Stimulated activated memory B cell treated with anti-CD40 and anti-IgM and Interleukin-4, amounts not matched to agents 10 μg/mL and 1 μg/mL and 100 μg/mL, for 72 hours (primary cell): Measurements from ENCODE around the gene GLIS1.

Experiments used
- ATAC-seq: fragments of 150-1000 bp; cut with Tn5 transposase; 2 replicates; pipeline ENCODE4 v1.10.0; 2021
- H3K27ac Mint-ChIP-seq: one replicate; pipeline ENCODE4 v1.8.0; 2022; ENCODE audit warnings: mild to moderate bottlenecking, mixed read lengths
- H3K27me3 Mint-ChIP-seq: one replicate; pipeline ENCODE4 v1.8.0; 2022; ENCODE audit warnings: mixed read lengths
- H3K36me3 Mint-ChIP-seq: one replicate; pipeline ENCODE4 v1.8.0; 2022; ENCODE audit warnings: mixed read lengths
- H3K4me1 Mint-ChIP-seq: one replicate; pipeline ENCODE4 v1.8.0; 2022; ENCODE audit warnings: mixed read lengths
- H3K4me3 Mint-ChIP-seq: one replicate; pipeline ENCODE4 v1.8.0; 2022; ENCODE audit warnings: mild to moderate bottlenecking, moderate library complexity, mixed read lengths
- H3K9me3 Mint-ChIP-seq: one replicate; pipeline ENCODE4 v1.8.0; 2022; ENCODE audit warnings: mixed read lengths

GLIS1 gene

DNA sequence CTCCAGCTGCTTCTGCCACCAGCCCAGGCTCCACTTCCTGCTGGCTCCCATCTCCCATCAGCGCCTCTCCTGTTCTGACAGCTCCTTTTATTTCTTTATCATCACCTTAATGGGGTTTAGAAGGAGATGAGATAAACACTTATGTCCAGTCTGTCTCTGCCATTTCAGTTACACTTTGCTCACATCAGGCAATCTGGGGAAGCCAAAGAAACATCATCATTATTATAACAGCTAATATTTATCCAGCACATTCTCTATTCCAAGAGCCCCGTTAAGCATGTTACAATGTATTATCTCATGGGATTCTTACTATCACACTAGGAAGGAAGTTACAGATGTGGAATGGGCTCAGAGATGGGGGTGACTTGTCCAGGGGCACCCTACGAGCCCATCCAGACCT, 248.6 kb downstream of the GLIS1 start:
- Mint-ChIP-seq H3K36me3 (no peaks in the 10 kb centered on the region), H3K27me3 (peaks cover 32% of the 10 kb centered on the region), H3K4me1 (peaks cover 3% of the 10 kb centered on the region), H3K4me3 (no peak overlapping the region), H3K9me3 (no peaks in the 10 kb centered on the region), H3K27ac (no peak overlapping the region)
- no peak for ATAC-seq

DNA sequence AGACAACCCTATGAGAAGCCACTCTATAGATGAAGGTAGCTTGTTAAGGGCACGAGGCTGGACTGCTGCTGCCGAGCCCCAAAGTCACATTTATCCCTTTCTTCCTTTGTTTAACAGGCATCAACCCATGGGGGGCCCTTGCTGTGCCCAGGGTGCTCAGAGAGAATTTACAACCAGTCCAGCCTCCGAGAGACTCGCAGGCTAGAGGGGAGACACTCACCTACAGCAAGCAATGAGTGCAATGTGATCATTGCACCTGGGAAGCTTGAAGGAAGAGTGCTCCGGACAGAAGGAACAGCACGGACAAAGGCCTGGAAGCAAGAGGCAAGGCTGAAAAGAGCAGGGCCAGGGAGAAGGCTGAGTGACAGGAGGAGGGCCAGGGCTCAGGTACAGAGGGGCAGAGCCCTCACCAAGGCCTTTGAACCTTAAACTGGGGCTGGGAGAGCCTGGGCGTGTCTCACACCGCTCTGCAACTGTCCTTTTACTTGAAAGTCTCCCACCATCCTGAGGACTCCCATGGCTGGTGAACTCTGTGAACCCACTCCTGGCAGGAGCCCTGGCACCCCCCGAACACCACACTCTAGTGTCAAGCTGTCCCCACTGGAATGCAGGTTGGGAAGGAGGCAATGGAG, 252.5 kb downstream of the GLIS1 start:
- no peak for ATAC-seq
- Mint-ChIP-seq H3K27ac (no peak overlapping the region), H3K9me3 (no peaks in the 10 kb centered on the region), H3K36me3 (no peaks in the 10 kb centered on the region), H3K4me3 (no peak overlapping the region), H3K27me3 (peaks cover 69% of the 10 kb centered on the region), H3K4me1 (peaks cover 6% of the 10 kb centered on the region)

DNA sequence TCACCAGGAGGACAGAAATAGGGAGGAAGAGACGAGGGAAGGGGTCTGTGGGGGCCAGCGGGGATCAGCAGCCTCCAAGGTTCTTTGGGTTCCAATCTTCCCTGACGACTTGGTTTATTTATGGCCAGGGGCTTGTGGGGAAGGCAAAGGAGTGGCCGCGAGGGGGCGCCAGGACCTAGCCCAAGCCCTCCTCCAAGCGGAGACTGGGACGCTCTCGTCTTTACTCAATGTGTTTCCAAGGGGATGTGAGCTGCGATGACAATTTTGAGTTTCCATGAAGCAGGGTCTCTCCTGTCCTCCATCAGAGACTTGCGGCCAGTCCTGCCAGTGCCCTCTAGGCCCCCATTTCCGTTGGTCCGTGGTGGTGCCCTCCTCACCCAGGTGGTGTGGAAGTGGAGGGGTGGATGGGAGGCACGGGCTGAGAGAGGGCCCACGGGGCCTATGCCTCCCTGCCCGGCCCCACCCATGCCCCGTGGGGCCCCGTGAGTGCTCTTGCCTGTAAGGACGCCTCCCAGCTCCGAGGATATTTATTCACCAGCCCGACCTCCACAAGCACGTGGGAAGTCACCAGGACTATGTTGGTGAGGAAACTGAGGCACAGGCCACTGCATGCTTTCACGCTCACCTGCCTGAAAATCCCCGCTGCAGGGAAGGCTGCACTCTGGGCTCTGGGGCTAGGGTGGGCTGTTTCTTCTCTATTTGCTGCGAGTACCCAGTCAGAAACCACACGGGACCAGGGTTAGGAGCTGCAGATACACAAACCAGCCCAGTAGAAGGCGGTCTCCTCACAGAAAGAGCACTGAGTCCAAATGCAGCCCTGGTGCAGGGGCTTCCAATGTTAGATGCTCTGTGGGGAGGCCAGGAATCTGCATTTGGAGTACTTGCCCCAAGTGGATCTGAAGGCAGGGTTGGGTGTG, 253.2 kb downstream of the GLIS1 start:
- H3K4me3 Mint-ChIP-seq, result no peak overlapping the region
- H3K36me3 Mint-ChIP-seq, result no peaks in the 10 kb centered on the region
- no peaks in the 10 kb centered on the region for H3K9me3 Mint-ChIP-seq
- peaks cover 6% of the 10 kb centered on the region for H3K4me1 Mint-ChIP-seq
- H3K27me3 Mint-ChIP-seq, result peaks cover 70% of the 10 kb centered on the region
- ATAC-seq, result peak; percentile 49
- H3K27ac Mint-ChIP-seq, result no peak overlapping the region

DNA sequence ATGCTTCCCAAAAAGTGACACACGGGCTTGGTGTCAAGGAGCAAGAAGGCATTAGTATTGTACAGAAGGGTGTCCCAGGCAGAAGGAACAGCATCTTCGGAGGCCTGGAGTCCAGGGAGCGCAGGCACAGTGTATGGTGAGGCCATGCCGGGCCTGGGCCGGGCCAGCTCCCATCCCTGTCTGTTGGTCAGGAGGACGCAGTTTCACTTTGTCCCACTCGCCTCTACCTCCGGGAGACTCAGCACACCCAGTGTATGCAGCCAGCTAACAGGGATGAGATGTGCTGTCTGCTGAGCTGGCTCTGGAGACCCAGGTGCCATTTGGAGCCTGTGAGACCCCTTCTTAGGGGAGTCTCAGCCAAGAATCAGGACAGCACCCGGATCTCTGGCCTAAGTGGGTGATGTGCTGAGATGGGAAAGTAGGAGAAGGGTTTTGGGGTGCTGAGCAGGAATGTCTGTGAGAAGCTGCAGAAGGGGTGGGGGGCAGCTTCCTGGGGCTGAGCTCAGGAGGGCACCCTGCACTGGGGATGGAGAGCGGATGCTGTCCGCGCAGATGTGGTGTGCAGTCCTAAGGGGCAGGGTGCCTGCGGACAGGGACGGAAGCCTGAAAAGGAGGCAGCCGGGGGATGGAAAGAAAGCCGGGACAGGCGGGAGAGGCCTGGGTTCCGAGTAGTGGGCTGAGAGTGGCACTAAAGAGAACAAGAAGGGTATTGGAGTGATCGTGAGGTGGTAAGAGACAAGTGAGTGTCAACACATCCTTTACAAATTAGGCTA, 254.1 kb downstream of the GLIS1 start:
- Mint-ChIP-seq H3K4me3 (no peak overlapping the region), H3K27me3 (peaks cover 67% of the 10 kb centered on the region), H3K9me3 (no peaks in the 10 kb centered on the region), H3K36me3 (no peaks in the 10 kb centered on the region), H3K27ac (no peak overlapping the region), H3K4me1 (peaks cover 6% of the 10 kb centered on the region)
- ATAC-seq, result no peak

DNA sequence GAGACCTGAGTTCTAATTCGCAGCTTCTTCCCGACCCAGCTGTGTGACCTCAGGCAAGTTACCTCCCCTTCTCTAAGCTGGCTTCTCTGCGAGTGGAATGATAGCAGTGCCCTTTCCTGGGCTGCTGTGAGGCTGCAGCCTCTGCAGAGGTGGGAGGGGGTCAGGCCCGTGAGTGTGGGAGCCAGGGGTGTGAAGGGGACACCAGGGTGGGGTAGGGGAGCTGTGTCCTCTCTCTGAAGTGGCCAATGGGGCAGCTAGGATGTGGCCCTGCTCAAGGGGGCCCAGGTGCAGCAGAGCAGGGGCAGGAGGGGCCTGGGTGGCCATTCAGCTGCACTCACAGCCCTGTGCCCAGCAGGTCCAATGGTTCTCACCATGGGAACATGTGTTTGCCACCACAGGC, 255.3 kb downstream of the GLIS1 start:
- ATAC-seq, result no peak
- no peak overlapping the region for H3K27ac Mint-ChIP-seq
- H3K9me3 Mint-ChIP-seq, result no peaks in the 10 kb centered on the region
- H3K27me3 Mint-ChIP-seq, result peaks cover 68% of the 10 kb centered on the region
- no peak overlapping the region for H3K4me3 Mint-ChIP-seq
- H3K36me3 Mint-ChIP-seq, result no peaks in the 10 kb centered on the region
- H3K4me1 Mint-ChIP-seq, result peaks cover 6% of the 10 kb centered on the region

DNA sequence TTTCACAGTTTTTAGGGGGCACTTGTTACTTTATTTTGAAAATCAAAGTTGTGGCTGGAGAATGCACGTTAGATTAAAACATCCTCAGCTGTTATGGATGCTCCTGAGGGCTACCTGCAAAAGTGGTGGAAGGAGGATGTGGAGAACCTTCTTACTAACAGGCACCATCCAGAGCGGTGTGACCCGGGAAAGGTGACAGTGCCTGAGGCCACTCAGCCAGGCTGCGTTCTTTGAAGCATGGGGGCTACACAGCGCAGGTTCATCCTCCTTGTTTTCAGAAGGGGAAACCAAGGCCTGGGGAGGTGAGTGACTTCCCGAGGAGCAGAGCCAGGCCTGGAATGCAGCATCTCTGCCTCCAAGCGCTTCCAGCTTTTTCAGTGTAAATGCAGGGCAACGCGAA, 255.8 kb downstream of the GLIS1 start:
- no peak for ATAC-seq
- peaks cover 68% of the 10 kb centered on the region for H3K27me3 Mint-ChIP-seq

DNA sequence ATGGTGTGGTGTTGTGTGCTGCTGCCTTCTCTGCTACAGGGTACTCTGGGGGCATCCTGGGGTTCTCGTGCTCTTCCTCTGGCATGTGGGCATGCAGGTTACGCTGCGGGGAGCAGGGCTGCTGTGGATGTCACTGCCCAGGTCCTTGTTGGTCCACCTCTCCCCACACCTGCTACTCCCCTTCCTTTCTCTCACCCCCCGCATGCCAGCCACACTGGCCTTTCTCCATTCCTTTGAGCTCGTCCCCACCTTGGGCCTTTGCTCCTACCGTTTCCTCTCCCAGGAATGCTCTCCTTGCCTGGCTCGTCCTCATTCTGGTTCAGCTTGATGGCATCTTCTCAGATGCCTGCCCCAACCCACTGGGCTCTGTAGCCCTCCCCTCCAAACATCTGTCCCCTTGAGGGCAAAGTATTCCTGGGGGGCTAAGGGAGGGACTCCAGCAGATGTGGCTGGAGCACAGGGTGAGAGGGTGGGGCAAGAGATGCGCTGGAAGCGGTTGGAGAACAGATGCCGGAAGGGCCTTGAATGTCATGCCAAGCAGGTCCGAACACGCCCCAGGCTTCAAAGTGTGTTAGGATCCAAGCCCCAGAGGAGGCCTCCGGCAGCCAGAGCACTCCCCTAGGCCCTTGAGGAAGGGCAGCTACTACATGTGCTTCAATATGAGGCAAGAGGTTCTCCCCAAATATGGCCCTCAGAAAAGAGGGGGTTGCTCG, 256.4 kb downstream of the GLIS1 start:
- H3K4me3 Mint-ChIP-seq, result no peak overlapping the region
- no peak for ATAC-seq
- no peaks in the 10 kb centered on the region for H3K9me3 Mint-ChIP-seq
- H3K27ac Mint-ChIP-seq, result no peak overlapping the region
- no peaks in the 10 kb centered on the region for H3K36me3 Mint-ChIP-seq
- H3K4me1 Mint-ChIP-seq, result peaks cover 6% of the 10 kb centered on the region
- H3K27me3 Mint-ChIP-seq, result peaks cover 71% of the 10 kb centered on the region

More for the DNA sequence above, 255.8 kb downstream of the GLIS1 start:
- Mint-ChIP-seq H3K36me3 (no peaks in the 10 kb centered on the region), H3K4me3 (no peak overlapping the region), H3K9me3 (no peaks in the 10 kb centered on the region), H3K4me1 (peaks cover 6% of the 10 kb centered on the region), H3K27ac (no peak overlapping the region)

DNA sequence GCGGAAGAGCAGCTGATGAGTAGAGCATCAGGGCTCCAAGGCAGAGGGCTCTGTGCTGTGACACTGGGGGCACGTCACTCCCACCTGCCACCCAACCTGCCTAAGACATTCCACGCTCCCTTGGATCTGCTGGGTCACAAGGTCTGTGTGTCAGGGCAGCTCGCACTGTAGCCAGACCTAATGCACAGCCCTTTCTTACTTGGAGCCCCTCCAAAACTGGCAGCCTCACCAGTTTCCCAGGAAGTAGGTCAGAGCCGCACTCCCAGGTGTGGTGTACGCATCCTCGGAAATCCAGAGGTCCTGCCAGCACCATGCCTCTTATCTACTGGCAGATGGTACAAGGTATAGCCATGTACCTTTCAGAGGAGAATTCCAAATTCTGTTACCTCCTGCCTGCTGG, 257.5 kb downstream of the GLIS1 start:
- no peak for ATAC-seq
- no peak overlapping the region for H3K4me3 Mint-ChIP-seq
- H3K4me1 Mint-ChIP-seq, result peaks cover 6% of the 10 kb centered on the region
- no peaks in the 10 kb centered on the region for H3K36me3 Mint-ChIP-seq
- H3K27ac Mint-ChIP-seq, result no peak overlapping the region
- no peaks in the 10 kb centered on the region for H3K9me3 Mint-ChIP-seq
- peaks cover 78% of the 10 kb centered on the region for H3K27me3 Mint-ChIP-seq

DNA sequence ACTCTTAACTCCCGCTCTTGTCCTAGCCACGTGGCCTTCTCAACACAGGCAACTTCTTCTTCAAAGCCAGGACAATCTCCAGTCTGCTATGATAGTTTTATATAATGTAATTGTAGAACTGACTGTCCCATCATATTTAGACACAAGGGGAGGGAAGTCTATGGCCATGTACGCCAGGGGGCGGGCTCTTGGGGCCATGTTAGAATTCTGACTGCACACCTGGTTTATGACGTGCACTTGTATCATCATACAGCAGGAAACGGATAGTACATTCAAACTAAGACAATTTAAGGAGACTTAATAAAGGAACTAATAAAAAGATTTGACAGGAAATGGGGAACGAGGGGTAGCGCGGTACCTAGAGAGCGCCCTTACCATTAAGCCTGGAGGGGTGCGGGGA, 258.3 kb downstream of the GLIS1 start:
- peaks cover 78% of the 10 kb centered on the region for H3K27me3 Mint-ChIP-seq
- H3K9me3 Mint-ChIP-seq, result no peaks in the 10 kb centered on the region
- peaks cover 6% of the 10 kb centered on the region for H3K4me1 Mint-ChIP-seq
- no peak for ATAC-seq
- no peaks in the 10 kb centered on the region for H3K36me3 Mint-ChIP-seq
- H3K4me3 Mint-ChIP-seq, result no peak overlapping the region
- H3K27ac Mint-ChIP-seq, result no peak overlapping the region

DNA sequence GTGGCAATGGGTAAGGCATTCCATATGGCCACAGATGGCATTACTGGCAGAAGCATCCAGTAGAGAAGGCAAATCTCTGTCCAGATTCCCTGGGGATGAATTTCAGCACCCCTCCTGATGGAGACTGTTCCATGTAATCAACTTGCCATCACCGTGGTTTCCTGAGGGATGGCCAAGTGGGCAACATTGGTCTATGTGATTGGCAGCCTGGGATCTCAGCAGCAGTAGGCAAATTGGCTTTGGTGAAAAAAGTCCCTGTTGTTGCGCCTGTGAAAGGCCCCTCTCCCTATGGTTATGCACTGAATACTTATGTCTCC, 260.5 kb downstream of the GLIS1 start:
- no peaks in the 10 kb centered on the region for H3K36me3 Mint-ChIP-seq
- H3K4me3 Mint-ChIP-seq, result no peak overlapping the region
- peaks cover 56% of the 10 kb centered on the region for H3K27me3 Mint-ChIP-seq
- no peaks in the 10 kb centered on the region for H3K9me3 Mint-ChIP-seq
- H3K27ac Mint-ChIP-seq, result no peak overlapping the region
- no peaks in the 10 kb centered on the region for H3K4me1 Mint-ChIP-seq
- ATAC-seq, result no peak

DNA sequence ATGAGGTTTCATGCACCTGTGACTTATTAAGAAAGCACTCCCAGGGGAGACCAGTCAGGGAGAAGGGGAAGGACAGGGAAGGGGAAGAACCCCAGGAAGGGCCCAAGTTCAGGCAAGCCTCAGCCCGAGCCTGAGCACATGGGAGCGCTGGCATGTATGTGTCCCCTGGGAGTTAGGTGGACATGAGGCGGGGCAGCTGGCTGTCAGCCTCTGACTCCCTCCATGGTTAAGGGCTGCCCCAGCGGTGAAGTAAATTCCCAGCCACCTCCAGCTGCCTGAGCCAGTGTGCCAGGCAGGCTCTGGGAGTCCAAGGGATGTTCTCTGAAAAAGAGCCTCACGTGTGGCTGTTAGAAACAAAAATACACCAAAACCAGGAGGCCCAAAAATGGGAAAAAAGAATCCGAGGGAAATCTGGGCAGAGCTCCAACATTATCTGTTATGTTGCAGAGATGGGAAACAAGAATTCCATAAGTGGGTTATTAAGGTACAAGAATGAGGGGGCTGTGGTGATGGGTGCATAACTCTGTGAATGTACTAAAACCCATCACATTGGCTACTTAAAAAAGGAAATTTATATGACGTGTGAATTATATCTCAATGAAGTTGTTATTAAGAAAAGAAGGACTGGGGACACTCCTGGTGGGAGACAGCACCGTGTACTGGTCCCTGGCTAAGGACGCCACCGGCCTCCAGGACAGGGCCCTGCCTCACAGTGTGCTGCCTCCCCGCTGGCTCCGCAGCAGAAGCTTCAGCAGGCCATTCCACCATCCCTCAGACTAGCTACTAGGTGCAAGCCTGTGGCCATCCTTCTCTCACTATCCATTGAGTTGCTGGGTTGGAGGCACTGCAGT, 261.1 kb downstream of the GLIS1 start:
- H3K9me3 Mint-ChIP-seq, result no peaks in the 10 kb centered on the region
- no peak overlapping the region for H3K27ac Mint-ChIP-seq
- ATAC-seq, result no peak
- no peaks in the 10 kb centered on the region for H3K36me3 Mint-ChIP-seq
- H3K4me3 Mint-ChIP-seq, result no peak overlapping the region
- no peaks in the 10 kb centered on the region for H3K4me1 Mint-ChIP-seq
- H3K27me3 Mint-ChIP-seq, result peaks cover 50% of the 10 kb centered on the region

DNA sequence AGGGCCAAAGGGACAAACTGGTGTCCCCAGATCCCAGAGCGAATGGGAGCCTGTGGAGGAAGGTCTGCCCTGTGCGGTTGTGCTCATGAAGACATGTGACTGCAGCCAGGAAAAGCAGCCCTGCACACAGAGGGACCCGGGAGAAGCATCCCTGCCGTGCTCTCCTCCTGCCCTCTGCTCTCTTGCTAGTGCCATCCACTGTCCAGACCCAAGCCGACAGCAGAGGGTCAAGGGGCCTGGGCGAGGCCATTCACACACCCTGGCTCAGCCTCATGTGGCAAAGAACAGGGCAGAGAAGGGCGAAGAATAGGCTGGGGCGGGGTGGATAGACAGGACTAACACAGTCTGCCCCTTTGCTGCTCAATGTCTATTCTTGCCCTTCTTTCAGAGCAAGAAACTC, 262.4 kb downstream of the GLIS1 start:
- Mint-ChIP-seq H3K36me3 (no peaks in the 10 kb centered on the region), H3K4me3 (no peak overlapping the region), H3K9me3 (no peaks in the 10 kb centered on the region), H3K27me3 (peaks cover 38% of the 10 kb centered on the region), H3K4me1 (no peaks in the 10 kb centered on the region), H3K27ac (no peak overlapping the region)
- ATAC-seq, result no peak

DNA sequence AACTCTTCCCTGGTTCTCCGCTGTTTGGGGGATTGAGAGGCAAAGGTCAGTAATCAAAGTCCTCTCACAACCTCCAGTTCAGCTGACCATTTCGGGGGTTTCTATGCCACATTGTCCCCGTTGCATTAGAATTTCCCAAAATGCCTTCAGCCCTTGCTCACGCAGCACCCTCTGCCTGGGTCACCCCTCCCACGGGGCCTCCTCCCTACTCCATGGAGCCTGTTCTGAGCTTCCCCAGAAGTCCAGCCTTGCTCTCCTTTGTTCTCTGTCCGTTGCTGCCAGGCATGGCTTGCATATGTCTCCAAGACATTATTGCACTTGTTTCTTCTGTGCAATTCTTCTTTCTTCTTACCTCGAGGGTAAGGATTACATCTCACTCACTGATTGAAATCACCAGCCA, 263.3 kb downstream of the GLIS1 start:
- H3K36me3 Mint-ChIP-seq, result no peaks in the 10 kb centered on the region
- no peak overlapping the region for H3K4me3 Mint-ChIP-seq
- H3K4me1 Mint-ChIP-seq, result no peaks in the 10 kb centered on the region
- ATAC-seq, result no peak
- no peaks in the 10 kb centered on the region for H3K9me3 Mint-ChIP-seq
- H3K27me3 Mint-ChIP-seq, result peaks cover 40% of the 10 kb centered on the region
- no peak overlapping the region for H3K27ac Mint-ChIP-seq

DNA sequence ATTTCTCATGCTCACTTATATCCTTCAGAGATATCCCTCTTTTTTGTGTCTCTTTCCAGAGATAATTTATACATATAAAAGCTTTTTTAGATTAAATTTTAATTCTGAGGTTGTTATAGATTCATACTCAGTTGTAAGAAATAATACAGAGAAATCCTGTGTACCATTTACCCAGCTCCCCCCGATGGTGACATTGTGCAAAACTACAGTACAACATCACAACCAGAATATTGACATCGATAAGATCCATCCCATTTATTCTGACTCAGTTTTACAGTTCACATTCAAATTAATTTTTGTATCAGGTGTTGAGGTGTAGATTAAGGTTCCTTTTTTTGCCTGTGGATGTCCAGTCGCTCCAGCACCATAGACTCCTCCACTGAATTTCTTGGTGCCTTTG, 265.5 kb downstream of the GLIS1 start:
- H3K36me3 Mint-ChIP-seq, result no peaks in the 10 kb centered on the region
- ATAC-seq, result no peak
- no peak overlapping the region for H3K4me3 Mint-ChIP-seq
- peaks cover 35% of the 10 kb centered on the region for H3K27me3 Mint-ChIP-seq
- H3K9me3 Mint-ChIP-seq, result no peaks in the 10 kb centered on the region
- no peaks in the 10 kb centered on the region for H3K4me1 Mint-ChIP-seq
- no peak overlapping the region for H3K27ac Mint-ChIP-seq
